ENCODE measurements around the gene PTPRH. TPM values are rescaled to one million over a fixed set of nuclear protein-coding genes. Genes with fewer than 3 reads are reported as not detected.
A peak's percentile ranks its signal among the peaks of the same experiment; 100 is the strongest.

The PTPRH gene
- total RNA-seq, 2 donors from 2014 or later: 1.3 to 7.8 TPM

GRCh38 chr19:55229789-55230182 is 20.5 kb upstream of the PTPRH start:
- Histone ChIP-seq H3K27me3 (no peaks in the 10 kb centered on the region), H3K4me3 (no peak overlapping the region), H3K4me1 (peaks cover 0 to 23% of the 10 kb centered on the region in 2 donors), H3K27ac (no peak overlapping the region), H3K9me3 (no peaks in the 10 kb centered on the region), H3K36me3 (peaks cover 33% of the 10 kb centered on the region)
- TF ChIP-seq, protein P1, sequence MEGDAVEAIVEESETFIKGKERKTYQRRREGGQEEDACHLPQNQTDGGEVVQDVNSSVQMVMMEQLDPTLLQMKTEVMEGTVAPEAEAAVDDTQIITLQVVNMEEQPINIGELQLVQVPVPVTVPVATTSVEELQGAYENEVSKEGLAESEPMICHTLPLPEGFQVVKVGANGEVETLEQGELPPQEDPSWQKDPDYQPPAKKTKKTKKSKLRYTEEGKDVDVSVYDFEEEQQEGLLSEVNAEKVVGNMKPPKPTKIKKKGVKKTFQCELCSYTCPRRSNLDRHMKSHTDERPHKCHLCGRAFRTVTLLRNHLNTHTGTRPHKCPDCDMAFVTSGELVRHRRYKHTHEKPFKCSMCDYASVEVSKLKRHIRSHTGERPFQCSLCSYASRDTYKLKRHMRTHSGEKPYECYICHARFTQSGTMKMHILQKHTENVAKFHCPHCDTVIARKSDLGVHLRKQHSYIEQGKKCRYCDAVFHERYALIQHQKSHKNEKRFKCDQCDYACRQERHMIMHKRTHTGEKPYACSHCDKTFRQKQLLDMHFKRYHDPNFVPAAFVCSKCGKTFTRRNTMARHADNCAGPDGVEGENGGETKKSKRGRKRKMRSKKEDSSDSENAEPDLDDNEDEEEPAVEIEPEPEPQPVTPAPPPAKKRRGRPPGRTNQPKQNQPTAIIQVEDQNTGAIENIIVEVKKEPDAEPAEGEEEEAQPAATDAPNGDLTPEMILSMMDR (IDR thresholded peaks at IDR 0.05): no peak
- DNase-seq (ENCODE audit: low spot score): no peak

DNA sequence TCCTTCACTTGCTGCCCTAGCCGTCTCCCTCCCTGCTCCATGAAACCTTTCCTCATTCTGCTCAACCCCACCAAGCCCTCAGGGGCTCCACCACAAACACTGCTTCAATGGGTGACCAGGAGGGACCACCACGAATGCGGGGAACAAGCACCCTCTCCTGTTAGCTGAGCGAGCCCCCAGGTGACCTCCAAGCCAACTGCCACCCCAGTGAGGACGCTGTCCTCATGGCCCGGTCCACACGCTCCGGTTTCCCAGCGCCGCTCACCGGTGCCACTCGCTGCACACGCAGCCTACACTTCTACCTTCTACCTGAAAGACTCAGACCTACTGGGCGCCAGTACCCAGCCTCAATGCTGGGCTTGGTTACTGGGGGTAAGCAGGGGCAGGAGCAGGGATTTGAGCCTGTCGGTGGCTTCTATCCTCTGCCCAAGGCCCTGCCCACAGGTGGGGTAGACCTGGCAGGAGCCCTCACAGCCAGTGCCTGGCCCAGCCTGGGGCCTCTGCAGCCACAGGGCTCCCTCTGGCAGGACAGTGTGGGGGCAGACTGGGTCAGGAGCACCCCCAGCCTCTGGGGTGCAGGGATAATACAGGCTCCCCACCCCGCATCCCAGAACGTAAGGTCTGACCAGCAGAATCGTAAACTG is 20.0 kb upstream of the PTPRH start:
- H3K9me3 ChIP-seq: no peaks in the 10 kb centered on the region
- peaks cover 0 to 23% of the 10 kb centered on the region in 2 donors for H3K4me1 ChIP-seq
- no peak for DNase-seq (ENCODE audit: low spot score)
- no peak overlapping the region for H3K4me3 ChIP-seq
- H3K27ac ChIP-seq: peak overlapping the region in 1 of 2 donors; percentile 60
- H3K36me3 ChIP-seq: peaks cover 33% of the 10 kb centered on the region
- TF ChIP-seq, protein P1 (IDR thresholded peaks at IDR 0.05): no peak
- H3K27me3 ChIP-seq: no peaks in the 10 kb centered on the region

DNA sequence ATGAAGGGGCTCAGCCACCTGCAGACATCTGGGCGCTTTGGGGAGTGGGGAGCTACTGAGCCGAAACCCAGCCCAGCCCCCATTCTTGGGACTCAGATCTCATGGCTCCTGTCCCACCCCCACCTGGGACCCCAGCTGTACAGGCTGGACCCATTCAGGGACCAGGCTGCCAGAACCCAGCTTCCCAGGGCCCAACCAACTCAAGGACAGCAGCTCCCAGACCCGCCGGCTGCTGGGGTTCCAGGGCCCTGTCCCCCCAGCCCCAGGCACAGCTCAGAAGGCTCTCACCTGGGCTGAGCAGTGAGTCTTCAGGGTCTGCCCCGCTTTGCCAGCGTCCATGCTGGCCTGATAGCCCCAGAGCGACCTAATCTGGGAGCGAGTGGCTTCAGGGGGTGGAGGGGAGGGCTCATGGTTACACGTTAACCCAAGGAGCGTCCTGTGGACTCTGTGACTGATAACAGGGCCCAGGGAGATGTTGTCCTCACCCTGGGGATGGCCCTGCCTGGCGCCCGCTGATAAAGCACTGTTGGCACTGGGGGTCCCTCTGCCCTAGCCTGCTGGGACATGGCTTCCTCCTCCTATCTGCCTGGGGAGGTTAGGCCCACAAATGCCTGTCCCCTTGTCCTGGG is 19.2 kb upstream of the PTPRH start, which contains the start of gene TMEM86B:
Gene TMEM86B, minus strand, starts transcription at position 361 of the 629 bp plus-strand sequence. Its CDS starts 22 bp downstream, at position 339.
- TF ChIP-seq, protein P1 (IDR thresholded peaks at IDR 0.05): no peak
- Histone ChIP-seq H3K4me1 (peaks cover 0 to 23% of the 10 kb centered on the region in 2 donors), H3K36me3 (peaks cover 37% of the 10 kb centered on the region), H3K27me3 (no peaks in the 10 kb centered on the region), H3K9me3 (no peaks in the 10 kb centered on the region), H3K4me3 (no peak within 1 kb of the TSS), H3K27ac (peak within 1 kb of the TSS; percentile 3 to 60)
- DNase-seq (ENCODE audit: low spot score): no peak

- no peak for DNase-seq (ENCODE audit: low spot score)
- TF ChIP-seq, protein P1 (IDR thresholded peaks at IDR 0.05): no peak
- no peaks in the 10 kb centered on the region for H3K27me3 ChIP-seq
- no peaks in the 10 kb centered on the region for H3K9me3 ChIP-seq
- H3K4me1 ChIP-seq: peaks cover 0 to 23% of the 10 kb centered on the region in 2 donors
- H3K36me3 ChIP-seq: peaks cover 37% of the 10 kb centered on the region
- H3K4me3 ChIP-seq: no peak overlapping the region
- peak overlapping the region; percentile 3 to 60 for H3K27ac ChIP-seq
Measured at GRCh38 chr19:55228015-55228391, 18.7 kb upstream of the PTPRH start.

DNA sequence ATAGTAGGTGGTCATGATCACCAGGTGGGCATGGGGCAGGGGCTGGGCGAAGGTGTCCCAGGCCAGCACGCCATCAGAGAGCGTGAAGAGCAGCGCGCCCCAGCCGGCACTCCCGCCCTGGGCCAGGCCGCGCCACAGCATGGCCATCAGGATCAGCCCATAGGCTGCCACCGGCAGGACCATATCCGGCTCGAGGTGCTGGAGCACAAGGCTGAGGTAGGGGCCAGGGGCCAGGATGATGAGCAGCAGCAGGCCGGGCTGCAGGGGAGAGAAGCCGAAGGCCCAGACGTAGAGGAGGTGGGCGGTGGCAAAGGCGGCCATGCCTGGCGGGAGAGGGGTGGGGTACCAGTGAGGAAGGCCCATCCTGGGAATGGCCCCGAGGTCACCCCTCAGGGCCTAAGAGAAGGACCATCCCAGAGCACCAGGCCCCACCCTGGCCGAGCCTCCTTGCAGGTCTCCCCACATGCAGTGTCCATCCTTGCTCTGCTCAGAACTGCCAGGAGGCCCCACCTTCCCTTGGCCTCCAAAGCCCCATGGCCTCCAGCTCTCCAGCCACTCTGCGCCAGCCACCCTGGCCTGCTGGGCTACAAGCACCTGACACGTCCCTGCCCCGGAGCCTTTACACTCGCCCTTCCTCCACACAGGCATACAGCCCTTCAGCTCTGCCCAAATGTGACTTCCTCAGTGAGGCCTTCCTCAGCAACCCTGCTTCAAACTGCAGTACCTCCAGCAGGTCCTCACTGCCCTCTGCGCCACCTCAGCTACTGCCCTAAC is 18.1 kb upstream of the PTPRH start:
- H3K27me3 ChIP-seq: no peaks in the 10 kb centered on the region
- TF ChIP-seq, protein P1 (IDR thresholded peaks at IDR 0.05): no peak
- no peak overlapping the region for H3K4me3 ChIP-seq
- H3K36me3 ChIP-seq: peaks cover 31% of the 10 kb centered on the region
- no peak for DNase-seq (ENCODE audit: low spot score)
- H3K9me3 ChIP-seq: no peaks in the 10 kb centered on the region
- H3K27ac ChIP-seq: no peak overlapping the region
- H3K4me1 ChIP-seq: peaks cover 0 to 23% of the 10 kb centered on the region in 2 donors

All from right atrium auricular region (tissue), 2 donors.